ENCODE results near the gene SYCP3.

GRCh38 chr12:101782273-101782731 lies 43.0 kb upstream of the SYCP3 start:
- TF ChIP-seq, protein P1, sequence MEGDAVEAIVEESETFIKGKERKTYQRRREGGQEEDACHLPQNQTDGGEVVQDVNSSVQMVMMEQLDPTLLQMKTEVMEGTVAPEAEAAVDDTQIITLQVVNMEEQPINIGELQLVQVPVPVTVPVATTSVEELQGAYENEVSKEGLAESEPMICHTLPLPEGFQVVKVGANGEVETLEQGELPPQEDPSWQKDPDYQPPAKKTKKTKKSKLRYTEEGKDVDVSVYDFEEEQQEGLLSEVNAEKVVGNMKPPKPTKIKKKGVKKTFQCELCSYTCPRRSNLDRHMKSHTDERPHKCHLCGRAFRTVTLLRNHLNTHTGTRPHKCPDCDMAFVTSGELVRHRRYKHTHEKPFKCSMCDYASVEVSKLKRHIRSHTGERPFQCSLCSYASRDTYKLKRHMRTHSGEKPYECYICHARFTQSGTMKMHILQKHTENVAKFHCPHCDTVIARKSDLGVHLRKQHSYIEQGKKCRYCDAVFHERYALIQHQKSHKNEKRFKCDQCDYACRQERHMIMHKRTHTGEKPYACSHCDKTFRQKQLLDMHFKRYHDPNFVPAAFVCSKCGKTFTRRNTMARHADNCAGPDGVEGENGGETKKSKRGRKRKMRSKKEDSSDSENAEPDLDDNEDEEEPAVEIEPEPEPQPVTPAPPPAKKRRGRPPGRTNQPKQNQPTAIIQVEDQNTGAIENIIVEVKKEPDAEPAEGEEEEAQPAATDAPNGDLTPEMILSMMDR (IDR thresholded peaks at IDR 0.05): no peak
- TF ChIP-seq POLR2A (IDR thresholded peaks at IDR 0.05): no peak

Data from tibial nerve (tissue), 3 donors.